Peyer's patch (tissue), 4 donors: ENCODE results near the gene PTGER2.

Experiments
- POLR2A ChIP-seq, 2 donors: fragments of 450-650 bp; IDR thresholded peaks; one replicate each; pipeline ENCODE4 v1.5.1; 2017; ENCODE audit warnings: antibody characterized with exemption in 2 of 2, mild to moderate bottlenecking in 2 of 2, moderate library complexity in 2 of 2
- TF ChIP-seq, protein P1 (sequence below), 6 experiments: fragments of 450-650 bp in 4 of 6; fragments of 200-600 bp in 2 of 6; sonication (generic) in 1 of 6; IDR thresholded peaks; one replicate each; pipeline ENCODE4 v1.5.1; 2017 to 2019; ENCODE audit warnings: antibody characterized with exemption in 6 of 6, mild to moderate bottlenecking in 3 of 6, moderate library complexity in 1 of 6

DNA sequence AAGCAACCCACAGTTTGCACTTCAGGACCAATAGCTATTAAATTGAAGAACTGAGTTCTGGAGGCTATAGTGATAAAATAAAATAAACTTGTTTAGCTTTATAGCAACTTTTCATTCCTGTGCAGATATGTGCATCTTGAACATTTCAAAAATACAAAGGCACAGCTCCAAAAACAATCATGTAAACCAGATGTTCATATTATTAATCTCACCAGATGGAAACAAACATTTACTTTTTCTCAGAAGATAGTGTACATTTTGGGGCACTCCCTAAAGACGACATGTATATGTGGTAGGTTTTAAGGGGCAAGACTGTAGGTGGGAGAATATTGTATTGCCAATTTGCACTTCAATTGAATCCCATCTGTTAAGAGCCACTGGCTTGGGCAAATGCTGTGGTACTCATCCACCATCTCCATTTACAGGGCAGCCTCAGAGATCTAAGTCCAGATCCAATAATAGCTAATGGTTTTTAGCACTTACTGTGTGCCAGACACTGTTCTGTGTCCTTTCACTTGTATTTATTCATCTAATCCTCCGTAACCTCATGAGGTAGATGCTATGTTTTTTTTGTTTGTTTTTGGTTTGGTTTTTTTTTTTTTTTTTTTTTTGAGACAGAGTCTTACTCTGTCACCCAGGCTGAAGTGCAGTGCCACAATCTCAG is 49.1 kb downstream of the PTGER2 start:
- TF ChIP-seq, protein P1, sequence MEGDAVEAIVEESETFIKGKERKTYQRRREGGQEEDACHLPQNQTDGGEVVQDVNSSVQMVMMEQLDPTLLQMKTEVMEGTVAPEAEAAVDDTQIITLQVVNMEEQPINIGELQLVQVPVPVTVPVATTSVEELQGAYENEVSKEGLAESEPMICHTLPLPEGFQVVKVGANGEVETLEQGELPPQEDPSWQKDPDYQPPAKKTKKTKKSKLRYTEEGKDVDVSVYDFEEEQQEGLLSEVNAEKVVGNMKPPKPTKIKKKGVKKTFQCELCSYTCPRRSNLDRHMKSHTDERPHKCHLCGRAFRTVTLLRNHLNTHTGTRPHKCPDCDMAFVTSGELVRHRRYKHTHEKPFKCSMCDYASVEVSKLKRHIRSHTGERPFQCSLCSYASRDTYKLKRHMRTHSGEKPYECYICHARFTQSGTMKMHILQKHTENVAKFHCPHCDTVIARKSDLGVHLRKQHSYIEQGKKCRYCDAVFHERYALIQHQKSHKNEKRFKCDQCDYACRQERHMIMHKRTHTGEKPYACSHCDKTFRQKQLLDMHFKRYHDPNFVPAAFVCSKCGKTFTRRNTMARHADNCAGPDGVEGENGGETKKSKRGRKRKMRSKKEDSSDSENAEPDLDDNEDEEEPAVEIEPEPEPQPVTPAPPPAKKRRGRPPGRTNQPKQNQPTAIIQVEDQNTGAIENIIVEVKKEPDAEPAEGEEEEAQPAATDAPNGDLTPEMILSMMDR (IDR thresholded peaks at IDR 0.05): no peak
- no peak for TF ChIP-seq POLR2A (IDR thresholded peaks at IDR 0.05)
